Measurements from ENCODE around the gene FBXW12. TPM values are rescaled to one million over a fixed set of nuclear protein-coding genes. Genes with fewer than 3 reads are reported as not detected.
A peak's percentile ranks its signal among the peaks of the same experiment; 100 is the strongest.
"Not testable (repeated sequence)": the region's sequence is repeated elsewhere in the genome, so short reads cannot be mapped to it uniquely, and the experiment has no call there.

FBXW12 gene
- total RNA-seq (not detected in 2 replicates), polyA plus RNA-seq (not detected in 2 replicates), polyA minus RNA-seq (not detected in 2 replicates), Bru-seq, nascent RNA (percentile 16 among the genes with signal in this experiment), BruChase-seq, experiment 1, labeled RNA remaining after a 6-hour chase (percentile 10 among the genes with signal in this experiment), BruChase-seq, experiment 2, labeled RNA remaining after a 2-hour chase (percentile 16 among the genes with signal in this experiment)
- not detected in 2 replicates for polyA plus RNA-seq (2011; cell fraction: cytosol; rRNA removed)
- 0.13 and 0.32 TPM in 2 replicates for polyA plus RNA-seq (2011; cell fraction: nucleus; rRNA removed)
- not detected in 2 replicates for polyA plus RNA-seq (2012)
- not detected for polyA minus RNA-seq (2011; cell fraction: cytosol; rRNA and poly(A)+ RNA removed)
- not detected in 2 replicates for polyA minus RNA-seq (2011; cell fraction: nucleus; rRNA and poly(A)+ RNA removed)
- long read RNA-seq = 0 reads

GRCh38 chr3:48371651-48372376 is at the start of gene FBXW12:
Gene FBXW12, plus strand, starts transcription at chr3:48372219. Its CDS starts 549 bp downstream, at chr3:48372768.
- H2AFZ ChIP-seq (ENCODE audit: low read depth, low read length) = no peak within 1 kb of the TSS
- no peaks in the 10 kb centered on the region for H3K79me2 ChIP-seq (ENCODE audit: control insufficient read depth, insufficient read depth, low read length)
- CTCF ChIA-PET = interaction anchor here (0.6 to 1.7 kb wide), 3 partner anchors 29 to 177 kb away, joined by 3 to 7 read pairs (median 3); no protein-coding TSS in a partner anchor
- no TSS peak for BruUV-seq (replicated peaks)
- H3K36me3 ChIP-seq (ENCODE audit: control insufficient read depth in 2 of 2, extremely low read depth in 1 of 2, insufficient read depth in 2 of 2, low read length in 2 of 2) = no peaks in the 10 kb centered on the region
- H4K20me1 ChIP-seq (replicated peaks; ENCODE audit: control insufficient read depth, extremely low read depth, insufficient read depth, low read length) = no peaks in the 10 kb centered on the region
- H3K9me1 ChIP-seq (replicated peaks; ENCODE audit: control insufficient read depth, extremely low read depth, insufficient read depth, low read length) = no peaks in the 10 kb centered on the region
- POLR2A ChIA-PET = no interaction called here
- dilution Hi-C loops (cut with MboI; ENCODE audit: extremely low pct_ligation_motif_present, low sequenced_read_pairs) = no loop called here
- intact Hi-C loops (cut with micrococcal nuclease) = no loop called here
- H3K4me2 ChIP-seq (ENCODE audit: insufficient read depth, low read length) = no peak within 1 kb of the TSS
- H3K27ac ChIP-seq (ENCODE audit: insufficient read depth, low read depth, low read length) = no peak within 1 kb of the TSS
- no peak for TF ChIP-seq EZH2 (IDR thresholded peaks at IDR 0.05; ENCODE audit: borderline replicate concordance, low read depth, low read length, severe bottlenecking)
- no peak for TF ChIP-seq CTCF (IDR thresholded peaks at IDR 0.05; ENCODE audit: extremely low read depth in 1 of 2, insufficient read depth in 1 of 2, low read depth in 1 of 2, low read length in 2 of 2)
- TF ChIP-seq MAX (IDR thresholded peaks at IDR 0.05; ENCODE audit: insufficient read depth, insufficient read length) = no peak
- TF ChIP-seq FOS (IDR thresholded peaks at IDR 0.05; ENCODE audit: borderline replicate concordance, insufficient read depth, low read length) = no peak
- TF ChIP-seq MYC (IDR thresholded peaks at IDR 0.05; ENCODE audit: low read depth, low read length) = no peak
- no peak for TF ChIP-seq GATA2 (IDR thresholded peaks at IDR 0.05; ENCODE audit: insufficient read depth, insufficient read length, low read depth, low read length)
- TF ChIP-seq POLR2AphosphoS5 (IDR thresholded peaks at IDR 0.05; ENCODE audit: insufficient read depth, low read depth, low read length) = no peak
- no peak for TF ChIP-seq POLR2A (IDR thresholded peaks at IDR 0.05; ENCODE audit: low read depth, low read length)
- no peak for TF ChIP-seq JUN (IDR thresholded peaks at IDR 0.05; ENCODE audit: borderline replicate concordance, insufficient read depth, insufficient read length, low read depth)
- H3K4me3 ChIP-seq (replicated peaks in 1 of 3; ENCODE audit: insufficient read depth in 1 of 3, low read depth in 1 of 3, low read length in 3 of 3) = no peak within 1 kb of the TSS
- DNase-seq (ENCODE audit: low read depth, low spot score) (no peak), FAIRE-seq (no peak)
- H3K9ac ChIP-seq (replicated peaks; ENCODE audit: extremely low read depth, insufficient read depth, low read length) = no peak within 1 kb of the TSS
- H3K27me3 ChIP-seq (ENCODE audit: control insufficient read depth in 2 of 2, insufficient read depth in 2 of 2, low read length in 2 of 2) = peaks cover 2 to 5% of the 10 kb centered on the region in 2 experiments
- H3K4me1 ChIP-seq (ENCODE audit: control insufficient read depth, extremely low read depth, insufficient read depth, low read length) = no peaks in the 10 kb centered on the region
- H3K9me3 ChIP-seq (replicated peaks; ENCODE audit: control insufficient read depth, insufficient read depth, low read length) = no peaks in the 10 kb centered on the region

GRCh38 chr3:48331706-48332435 is 40.1 kb upstream of the FBXW12 start:
- BruUV-seq (replicated peaks); FAIRE-seq; H3K9me3 ChIP-seq (replicated peaks; ENCODE audit: control insufficient read depth, insufficient read depth, low read length); H3K4me3 ChIP-seq (replicated peaks in 1 of 3; ENCODE audit: insufficient read depth in 1 of 3, low read depth in 1 of 3, low read length in 3 of 3); intact Hi-C loops (cut with micrococcal nuclease); H3K4me2 ChIP-seq (ENCODE audit: insufficient read depth, low read length); H3K79me2 ChIP-seq (ENCODE audit: control insufficient read depth, insufficient read depth, low read length); dilution Hi-C loops (cut with MboI; ENCODE audit: extremely low pct_ligation_motif_present, low sequenced_read_pairs); H4K20me1 ChIP-seq (replicated peaks; ENCODE audit: control insufficient read depth, extremely low read depth, insufficient read depth, low read length); H3K36me3 ChIP-seq (ENCODE audit: control insufficient read depth in 2 of 2, extremely low read depth in 1 of 2, insufficient read depth in 2 of 2, low read length in 2 of 2); H3K27ac ChIP-seq (ENCODE audit: insufficient read depth, low read depth, low read length); H3K4me1 ChIP-seq (ENCODE audit: control insufficient read depth, extremely low read depth, insufficient read depth, low read length); H3K9ac ChIP-seq (replicated peaks; ENCODE audit: extremely low read depth, insufficient read depth, low read length); H2AFZ ChIP-seq (ENCODE audit: low read depth, low read length); H3K9me1 ChIP-seq (replicated peaks; ENCODE audit: control insufficient read depth, extremely low read depth, insufficient read depth, low read length); DNase-seq (ENCODE audit: low read depth, low spot score); CTCF ChIA-PET; POLR2A ChIA-PET: not testable (repeated sequence)
- H3K27me3 ChIP-seq (ENCODE audit: control insufficient read depth in 2 of 2, insufficient read depth in 2 of 2, low read length in 2 of 2) = peaks cover 21 to 22% of the 10 kb centered on the region in 2 experiments
